ENCODE measurements around the gene MED8.

DNA sequence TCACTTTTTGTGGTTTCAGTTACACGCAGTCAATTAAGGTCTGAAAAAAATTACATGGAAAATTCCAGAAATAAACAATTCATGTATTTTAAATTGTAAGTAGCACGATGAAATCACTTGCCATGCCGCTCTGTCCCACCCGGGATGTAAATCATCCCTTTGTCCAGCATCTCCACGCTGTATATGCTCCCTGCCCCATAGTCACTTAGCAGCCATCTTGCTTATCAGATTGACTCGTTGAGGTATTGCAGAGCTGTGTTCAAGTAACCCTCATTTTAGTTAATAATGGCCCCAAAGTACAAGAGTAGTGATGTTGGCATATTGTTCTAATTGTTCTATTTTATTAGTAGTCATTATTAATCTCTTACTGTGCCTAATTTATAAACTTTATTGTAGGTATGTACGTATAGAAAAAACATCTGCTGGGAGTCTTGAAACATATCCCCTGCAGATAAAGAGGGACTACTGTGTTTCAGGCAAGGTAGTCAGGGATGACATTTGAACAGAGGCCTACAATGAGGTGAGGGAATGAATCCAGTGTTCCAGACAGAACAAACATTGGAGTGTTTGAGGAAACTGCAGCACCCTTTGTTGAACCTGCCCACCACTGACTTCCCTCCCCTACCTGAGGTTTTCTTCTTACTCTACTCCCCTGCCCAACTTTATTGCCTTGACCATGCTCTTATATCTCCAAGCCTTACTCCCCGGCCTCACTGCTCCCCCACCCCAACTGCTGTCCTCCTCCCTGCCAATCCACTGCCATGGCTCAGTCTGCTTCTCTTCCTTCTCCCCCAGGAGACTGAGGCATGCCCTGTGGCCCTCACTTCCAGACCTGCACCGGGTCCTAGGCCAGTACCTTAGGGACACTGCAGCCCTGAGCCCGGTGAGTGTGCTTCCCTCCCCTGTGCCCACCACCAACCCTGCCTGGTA is 37.9 kb downstream of the MED8 start:
- TF ChIP-seq, protein P1, sequence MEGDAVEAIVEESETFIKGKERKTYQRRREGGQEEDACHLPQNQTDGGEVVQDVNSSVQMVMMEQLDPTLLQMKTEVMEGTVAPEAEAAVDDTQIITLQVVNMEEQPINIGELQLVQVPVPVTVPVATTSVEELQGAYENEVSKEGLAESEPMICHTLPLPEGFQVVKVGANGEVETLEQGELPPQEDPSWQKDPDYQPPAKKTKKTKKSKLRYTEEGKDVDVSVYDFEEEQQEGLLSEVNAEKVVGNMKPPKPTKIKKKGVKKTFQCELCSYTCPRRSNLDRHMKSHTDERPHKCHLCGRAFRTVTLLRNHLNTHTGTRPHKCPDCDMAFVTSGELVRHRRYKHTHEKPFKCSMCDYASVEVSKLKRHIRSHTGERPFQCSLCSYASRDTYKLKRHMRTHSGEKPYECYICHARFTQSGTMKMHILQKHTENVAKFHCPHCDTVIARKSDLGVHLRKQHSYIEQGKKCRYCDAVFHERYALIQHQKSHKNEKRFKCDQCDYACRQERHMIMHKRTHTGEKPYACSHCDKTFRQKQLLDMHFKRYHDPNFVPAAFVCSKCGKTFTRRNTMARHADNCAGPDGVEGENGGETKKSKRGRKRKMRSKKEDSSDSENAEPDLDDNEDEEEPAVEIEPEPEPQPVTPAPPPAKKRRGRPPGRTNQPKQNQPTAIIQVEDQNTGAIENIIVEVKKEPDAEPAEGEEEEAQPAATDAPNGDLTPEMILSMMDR (conservative IDR thresholded peaks at IDR 0.05 in 1 of 2, IDR thresholded peaks at IDR 0.05 in 1 of 2; ENCODE audit: low read depth in 1 of 2, low read length in 2 of 2), result no peak
- no peak for TF ChIP-seq EZH2 (IDR thresholded peaks at IDR 0.05; ENCODE audit: low read length, missing control alignments)
